GM12891 (cell line): ENCODE data around the gene HMOX1.

Experiments
- POLR2A ChIP-seq: IDR thresholded peaks from 2 replicates; pipeline ENCODE4 v1.6.1; 2011; ENCODE audit warnings: low read depth, low read length, control low read depth
- POLR2AphosphoS5 ChIP-seq: IDR thresholded peaks from 2 replicates; pipeline ENCODE4 v1.6.1; 2011; ENCODE audit warnings: low read depth, low read length, control low read depth
- POU2F2 ChIP-seq: IDR thresholded peaks from 2 replicates; pipeline ENCODE4 v1.6.1; 2011; ENCODE audit warnings: low read depth, mild to moderate bottlenecking, control low read depth, low read length, moderate library complexity
- TAF1 ChIP-seq: IDR thresholded peaks from 2 replicates; pipeline ENCODE4 v1.6.1; 2011; ENCODE audit warnings: low read depth, low read length, control low read depth

DNA sequence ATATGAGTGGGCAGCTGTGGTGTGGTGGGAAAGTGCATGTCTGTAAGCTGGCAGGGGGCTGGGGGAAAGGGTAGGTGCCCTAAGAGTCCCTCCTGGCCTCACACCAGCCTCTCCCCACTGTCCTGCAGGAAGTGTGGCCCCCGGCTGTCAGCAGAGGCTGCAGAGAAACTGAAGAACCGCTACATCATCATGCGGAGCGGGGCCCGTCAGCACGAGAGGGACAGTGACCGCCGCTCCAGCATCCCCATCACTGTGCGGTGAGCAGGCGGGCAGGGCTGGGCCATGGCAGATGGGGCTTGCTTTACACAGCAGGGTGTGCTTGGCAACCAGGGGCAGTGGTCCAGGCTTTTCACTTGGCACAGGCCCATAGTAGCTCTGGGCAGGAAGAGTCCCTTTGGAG lies 38.9 kb downstream of the HMOX1 start:
- TF ChIP-seq POLR2A: no peak
- no peak for TF ChIP-seq POLR2AphosphoS5
- no peak for TF ChIP-seq TAF1
- TF ChIP-seq POU2F2: no peak
